K562 (cell line): ENCODE data around the gene MED13L. TPM values are rescaled to one million over a fixed set of nuclear protein-coding genes. Genes with fewer than 3 reads are reported as not detected.

Source experiments
- CEBPB ChIP-seq: fragments of 450-650 bp; IDR thresholded peaks from 2 replicates; pipeline ENCODE4 v1.6.1; 2016; ENCODE audit warnings: missing genetic modification characterization, missing compliant biosample characterization
- EZH2 ChIP-seq: IDR thresholded peaks from 2 replicates; pipeline ENCODE4 v1.6.1; 2012; ENCODE audit warnings: low read depth, mild to moderate bottlenecking, inconsistent platforms, low read length, borderline replicate concordance
- FOSL1 ChIP-seq: fragments of 200-800 bp; sonication (Bioruptor generic); conservative IDR thresholded peaks from 2 replicates; pipeline ENCODE4 v1.6.1; 2016; ENCODE audit warnings: missing genetic modification characterization, missing compliant biosample characterization
- HDAC8 ChIP-seq: fragments of 450-650 bp; IDR thresholded peaks from 2 replicates; pipeline ENCODE4 v1.6.1; 2016; ENCODE audit warnings: mild to moderate bottlenecking, missing genetic modification characterization, moderate library complexity, missing compliant biosample characterization
- HMBOX1 ChIP-seq: sonication (generic); IDR thresholded peaks from 2 replicates; pipeline ENCODE4 v1.6.1; 2016
- REST ChIP-seq, 2 experiments: fragments of 450-650 bp; formaldehyde crosslinking in 1 of 2; IDR thresholded peaks; 2 replicates each; pipeline versions ENCODE4 v1.4.0 to v1.6.1; 2014 to 2020; ENCODE audit warnings: mild to moderate bottlenecking in 2 of 2, borderline replicate concordance in 1 of 2, low read depth in 1 of 2
- RFX7 ChIP-seq: fragments of 250-450 bp; sonication (Bioruptor Pico); IDR thresholded peaks from 2 replicates; pipeline ENCODE4 v1.5.1; 2021; ENCODE audit warnings: mild to moderate bottlenecking
- SMAD4 ChIP-seq: fragments of 250-450 bp; sonication (Bioruptor Pico); conservative IDR thresholded peaks from 2 replicates; pipeline ENCODE4 v1.8.0; 2021; ENCODE audit warnings: inconsistent platforms, mild to moderate bottlenecking, moderate library complexity
- TSC22D4 ChIP-seq: fragments of 450-650 bp; IDR thresholded peaks from 2 replicates; pipeline ENCODE4 v1.6.1; 2016; ENCODE audit warnings: missing genetic modification characterization, missing biosample characterization, control low read depth
- polyA plus RNA-seq, 8 experiments: library from polyadenylated mRNA; depleted of rRNA in 4 of 8; stranded (reverse) in 5 of 8; unstranded in 3 of 8; fragments of >200 nt; fragmentation: Nextera tagmentation in 2 of 8; fragmentation: Illumina TruSeq in 1 of 8; extraction: Ambion mirVana in 2 of 8; extraction: Trizol in 1 of 8; gene quantifications; 2 replicates each; pipeline versions ENCODE4 v1.2.1 to v1.2.3, GENCODE V29; 2011 to 2014; ENCODE audit warnings: inconsistent platforms in 1 of 8, missing spikeins in 1 of 8
- total RNA-seq, 7 experiments: library from RNA; depleted of rRNA in 6 of 7; stranded (reverse); fragments of >200 nt in 6 of 7; fragmentation: Illumina TruSeq in 2 of 7; extraction: Trizol in 2 of 7; gene quantifications; 2 replicates each; pipeline versions ENCODE4 v1.2.1 to v1.2.3, GENCODE V29; 2011 to 2021; ENCODE audit warnings: low replicate concordance in 1 of 7

Gene MED13L
- total and polyA plus RNA-seq, 9 of the 15 experiments (the other 6 are each of a cell fraction or from before 2014, with no cell fraction given), result 13.4 to 90.3 (median 36.9) TPM

GRCh38 chr12:116303066-116303465 is 25.6 kb upstream of the MED13L start (continued):
- TF ChIP-seq REST (IDR thresholded peaks at IDR 0.05; ENCODE audit: borderline replicate concordance) (peak; percentile 34; the same call in 1 of the 2 replicates), REST (CRISPR knock-in tag; IDR thresholded peaks at IDR 0.05; ENCODE audit: low read depth) (no peak), HDAC8 (tag) (no peak), EZH2 (no peak), HMBOX1 (peak; percentile 13; the same call in 1 of the 2 replicates), CEBPB (tag) (peak; percentile 71), SMAD4 (CRISPR knock-in tag) (peak; percentile 88), FOSL1 (tag) (peak; percentile 41), RFX7 (no peak), TSC22D4 (no peak)
- TF ChIP-seq, all 486 proteins: peak for 20
